Breast epithelium (tissue), 4 donors: ENCODE data around the gene PALMD. TPM values are rescaled to one million over a fixed set of nuclear protein-coding genes. Genes with fewer than 3 reads are reported as not detected.

Source experiments
- DNase-seq, 2 donors: peaks; one replicate each; pipeline ENCODE4 v3.0.0-alpha.2; 2019; ENCODE audit warnings: low spot score in 2 of 2
- H3K27ac ChIP-seq, 2 donors: fragments of 200-600 bp; sonication (generic) in 1 of 2; one replicate each; pipeline ENCODE4 v1.5.1; 2016 to 2019; ENCODE audit warnings: mild to moderate bottlenecking in 1 of 2
- H3K27me3 ChIP-seq, 2 donors: fragments of 200-600 bp; sonication (generic) in 1 of 2; one replicate each; pipeline versions ENCODE4 v1.5.1 to v1.6.0; 2017 to 2019; ENCODE audit warnings: control low read depth in 1 of 2, mild to moderate bottlenecking in 1 of 2
- H3K36me3 ChIP-seq: fragments of 200-600 bp; one replicate; pipeline ENCODE4 v1.5.1; 2019
- H3K4me1 ChIP-seq, 2 donors: fragments of 200-600 bp; sonication (generic); one replicate each; pipeline ENCODE4 v1.5.1; 2016 to 2019; ENCODE audit warnings: control low read depth in 1 of 2
- H3K4me3 ChIP-seq, 3 donors: fragments of 200-600 bp; sonication (generic); 1 replicate in 2 of 3; 2 replicates in 1 of 3; pipeline ENCODE4 v1.5.1; 2016 to 2019; ENCODE audit warnings: mild to moderate bottlenecking in 3 of 3, moderate library complexity in 2 of 3
- H3K9me3 ChIP-seq, 2 donors: fragments of 200-600 bp; sonication (generic) in 1 of 2; one replicate each; pipeline ENCODE4 v1.5.1; 2016 to 2019; ENCODE audit warnings: control low read depth in 1 of 2
- POLR2A ChIP-seq: fragments of 450-650 bp; IDR thresholded peaks from one replicate; pipeline ENCODE4 v1.6.1; 2016; ENCODE audit warnings: antibody characterized with exemption, mild to moderate bottlenecking, moderate library complexity
- POLR2AphosphoS5 ChIP-seq, 3 donors: sonication (generic); formaldehyde crosslinking; IDR thresholded peaks; one replicate each; pipeline ENCODE4 v1.6.1; 2017; ENCODE audit warnings: antibody characterized with exemption in 3 of 3
- intact Hi-C: fragments of 100-400 bp; cut with DNase I; formaldehyde crosslinking; loops from one replicate; pipeline ENCODE4 v1.15.1; 2023; ENCODE audit warnings: low total_unique reads
- total RNA-seq, 3 donors: library from RNA; depleted of rRNA; stranded (reverse); fragments of >200 nt; gene quantifications; one replicate each; pipeline ENCODE4 v1.1.0, GENCODE V29; 2016
- TF ChIP-seq, protein P1 (sequence below), 3 donors: fragments of 450-650 bp; IDR thresholded peaks; one replicate each; pipeline ENCODE4 v1.5.1; 2016 to 2017; ENCODE audit warnings: antibody characterized with exemption in 3 of 3, mild to moderate bottlenecking in 3 of 3, moderate library complexity in 3 of 3

The PALMD gene
- total RNA-seq, 3 donors from 2014 or later, result 35.3 to 96.7 (median 77.7) TPM

DNA sequence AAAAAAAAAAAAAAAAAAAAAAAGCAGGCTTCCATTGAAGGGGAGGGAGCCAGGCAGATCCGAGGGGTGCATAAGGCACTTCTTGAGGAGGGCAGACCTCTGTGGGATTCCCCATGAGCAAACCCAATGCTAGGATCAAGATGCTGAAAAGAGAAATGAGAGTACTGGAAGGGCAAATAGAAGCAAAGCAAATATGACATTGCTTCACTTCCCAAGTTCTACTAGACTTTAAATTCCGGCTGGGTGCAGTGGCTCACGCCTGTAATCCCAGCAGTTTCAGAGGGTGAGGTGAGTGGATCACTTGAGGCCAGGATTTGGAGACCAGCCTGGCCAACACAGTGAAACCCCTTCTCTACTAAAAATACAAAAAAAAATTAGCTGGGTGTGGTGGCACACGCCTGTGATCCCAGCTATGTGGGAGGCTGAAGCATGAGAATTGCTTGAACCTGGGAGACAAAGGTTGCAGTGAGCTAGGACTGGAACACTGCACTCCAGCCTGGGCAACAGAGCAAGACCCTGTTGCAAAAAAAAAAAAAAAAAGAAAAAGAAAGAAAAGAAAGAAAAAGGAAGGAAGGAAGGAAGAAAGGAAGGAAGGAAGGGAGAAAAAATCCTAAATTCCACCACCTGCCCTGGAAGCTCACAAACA is 23.1 kb upstream of the PALMD start:
- H3K4me3 ChIP-seq, result no peak overlapping the region
- intact Hi-C loops, result no loop called here
- no peaks in the 10 kb centered on the region for H3K27me3 ChIP-seq
- TF ChIP-seq POLR2A (no peak), POLR2AphosphoS5 (IDR thresholded peaks at IDR 0.05) (no peak)
- TF ChIP-seq, protein P1, sequence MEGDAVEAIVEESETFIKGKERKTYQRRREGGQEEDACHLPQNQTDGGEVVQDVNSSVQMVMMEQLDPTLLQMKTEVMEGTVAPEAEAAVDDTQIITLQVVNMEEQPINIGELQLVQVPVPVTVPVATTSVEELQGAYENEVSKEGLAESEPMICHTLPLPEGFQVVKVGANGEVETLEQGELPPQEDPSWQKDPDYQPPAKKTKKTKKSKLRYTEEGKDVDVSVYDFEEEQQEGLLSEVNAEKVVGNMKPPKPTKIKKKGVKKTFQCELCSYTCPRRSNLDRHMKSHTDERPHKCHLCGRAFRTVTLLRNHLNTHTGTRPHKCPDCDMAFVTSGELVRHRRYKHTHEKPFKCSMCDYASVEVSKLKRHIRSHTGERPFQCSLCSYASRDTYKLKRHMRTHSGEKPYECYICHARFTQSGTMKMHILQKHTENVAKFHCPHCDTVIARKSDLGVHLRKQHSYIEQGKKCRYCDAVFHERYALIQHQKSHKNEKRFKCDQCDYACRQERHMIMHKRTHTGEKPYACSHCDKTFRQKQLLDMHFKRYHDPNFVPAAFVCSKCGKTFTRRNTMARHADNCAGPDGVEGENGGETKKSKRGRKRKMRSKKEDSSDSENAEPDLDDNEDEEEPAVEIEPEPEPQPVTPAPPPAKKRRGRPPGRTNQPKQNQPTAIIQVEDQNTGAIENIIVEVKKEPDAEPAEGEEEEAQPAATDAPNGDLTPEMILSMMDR (IDR thresholded peaks at IDR 0.05), result no peak
- H3K9me3 ChIP-seq, result no peaks in the 10 kb centered on the region
- no peak overlapping the region for H3K27ac ChIP-seq
- H3K36me3 ChIP-seq, result no peaks in the 10 kb centered on the region
- H3K4me1 ChIP-seq, result no peaks in the 10 kb centered on the region
- DNase-seq, result no peak

DNA sequence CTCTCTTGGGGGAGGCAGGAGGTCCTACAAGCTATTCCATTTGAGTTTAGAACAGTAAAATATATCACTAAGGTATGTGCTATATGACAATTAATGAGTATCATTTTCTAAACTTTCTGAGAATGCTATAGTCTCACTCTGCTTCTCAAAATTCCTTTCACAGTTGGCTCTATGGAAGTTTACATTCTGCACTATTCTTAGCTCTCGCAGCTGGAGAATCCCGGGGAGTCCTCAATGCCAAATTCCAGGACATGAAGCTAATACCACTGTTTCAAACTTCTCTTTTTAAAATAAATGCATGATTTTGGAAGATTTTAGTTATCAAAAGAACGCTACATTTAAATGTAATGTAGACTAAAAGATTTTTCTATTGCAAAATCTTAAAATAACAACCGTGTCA is 22.4 kb upstream of the PALMD start:
- TF ChIP-seq, protein P1 (IDR thresholded peaks at IDR 0.05), result no peak
- no peak for TF ChIP-seq POLR2A
- no peak for TF ChIP-seq POLR2AphosphoS5 (IDR thresholded peaks at IDR 0.05)
- no peaks in the 10 kb centered on the region for H3K4me1 ChIP-seq
- H3K9me3 ChIP-seq, result no peaks in the 10 kb centered on the region
- H3K36me3 ChIP-seq, result no peaks in the 10 kb centered on the region
- H3K4me3 ChIP-seq, result no peak overlapping the region
- intact Hi-C loops, result no loop called here
- no peak overlapping the region for H3K27ac ChIP-seq
- DNase-seq, result no peak
- no peaks in the 10 kb centered on the region for H3K27me3 ChIP-seq

DNA sequence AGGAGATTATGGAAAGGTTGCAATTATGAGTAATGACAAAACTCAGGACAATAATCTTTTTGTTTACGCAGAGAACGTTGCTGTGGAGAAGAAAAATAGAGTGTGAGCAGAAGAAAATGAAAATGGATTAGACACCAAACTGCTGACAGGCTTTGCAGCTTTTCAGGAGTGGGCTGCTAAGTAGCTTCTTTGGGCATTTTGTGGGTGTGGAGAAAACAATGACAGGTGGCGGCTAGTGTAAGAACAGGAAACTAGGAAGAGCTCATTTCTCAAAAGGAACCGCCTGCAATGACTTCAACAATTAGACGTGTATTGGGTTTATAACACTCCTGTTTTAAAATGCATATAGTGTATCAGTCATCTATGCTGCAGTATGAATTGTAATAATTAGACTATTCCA is 18.3 kb upstream of the PALMD start:
- no peaks in the 10 kb centered on the region for H3K9me3 ChIP-seq
- intact Hi-C loops, result no loop called here
- DNase-seq, result no peak

DNA sequence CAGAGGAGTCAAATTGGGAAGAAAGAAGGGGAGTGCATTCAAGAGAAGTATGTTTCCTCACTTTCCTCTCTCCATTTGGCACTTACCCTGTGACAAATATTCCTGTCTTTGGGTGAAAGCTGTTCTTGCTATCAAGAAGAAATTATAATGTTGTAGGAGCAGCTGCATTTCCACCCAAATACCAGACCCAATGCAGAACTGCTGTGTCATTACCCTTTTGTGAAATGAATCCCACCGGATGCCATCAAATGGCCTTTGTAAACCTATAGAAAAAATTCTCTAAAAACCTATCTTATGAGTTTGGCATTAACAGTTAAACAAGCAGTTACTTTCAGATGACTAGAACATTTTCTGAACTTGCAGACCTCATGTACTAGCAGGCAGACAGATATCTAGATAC is 16.7 kb upstream of the PALMD start:
- TF ChIP-seq, protein P1 (IDR thresholded peaks at IDR 0.05), result no peak
- TF ChIP-seq POLR2A, result no peak
- TF ChIP-seq POLR2AphosphoS5 (IDR thresholded peaks at IDR 0.05), result no peak
- no peaks in the 10 kb centered on the region for H3K27me3 ChIP-seq
- no peak overlapping the region for H3K27ac ChIP-seq
- no peaks in the 10 kb centered on the region for H3K4me1 ChIP-seq
- intact Hi-C loops, result no loop called here
- no peaks in the 10 kb centered on the region for H3K36me3 ChIP-seq
- DNase-seq, result no peak
- no peaks in the 10 kb centered on the region for H3K9me3 ChIP-seq
- H3K4me3 ChIP-seq, result no peak overlapping the region

More for the DNA sequence above, 18.3 kb upstream of the PALMD start:
- no peaks in the 10 kb centered on the region for H3K4me1 ChIP-seq
- H3K27me3 ChIP-seq, result no peaks in the 10 kb centered on the region
- no peaks in the 10 kb centered on the region for H3K36me3 ChIP-seq
- H3K4me3 ChIP-seq, result no peak overlapping the region
- TF ChIP-seq POLR2AphosphoS5 (IDR thresholded peaks at IDR 0.05) (no peak), POLR2A (no peak)
- TF ChIP-seq, protein P1 (IDR thresholded peaks at IDR 0.05), result no peak
- H3K27ac ChIP-seq, result no peak overlapping the region

DNA sequence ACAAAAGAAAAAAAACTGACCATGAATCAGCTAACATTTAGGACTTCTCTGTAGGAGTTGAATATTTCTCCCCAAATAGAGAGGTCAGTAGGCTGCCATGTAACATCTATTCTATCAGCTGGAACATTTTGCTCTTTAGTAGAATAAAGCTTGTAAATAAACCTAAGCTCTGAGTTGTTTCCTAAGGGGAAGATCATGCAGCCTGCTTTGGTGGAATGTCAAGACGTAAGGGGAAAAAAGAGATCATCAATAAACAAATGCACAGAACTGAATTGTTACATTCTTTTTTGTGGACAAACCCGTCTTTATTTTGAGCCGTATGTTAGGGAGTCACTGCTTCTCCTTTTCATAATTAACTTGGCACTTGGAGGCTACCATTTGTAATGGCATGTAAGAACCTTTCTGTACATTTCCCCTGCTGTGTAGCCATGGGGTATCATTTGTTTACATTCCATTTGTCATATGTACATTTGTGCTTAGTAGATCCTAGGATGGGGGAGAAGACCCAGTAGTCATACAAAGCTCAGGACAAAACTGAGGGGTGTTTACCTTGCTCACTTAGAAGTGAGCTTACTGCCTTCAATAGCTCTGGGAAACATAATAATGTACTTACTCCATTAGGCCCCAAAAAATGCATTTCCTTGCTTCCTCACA is 10.8 kb upstream of the PALMD start:
- Histone ChIP-seq H3K9me3 (no peaks in the 10 kb centered on the region), H3K4me3 (no peak overlapping the region), H3K36me3 (no peaks in the 10 kb centered on the region), H3K27me3 (no peaks in the 10 kb centered on the region), H3K4me1 (no peaks in the 10 kb centered on the region), H3K27ac (no peak overlapping the region)
- intact Hi-C loops, result no loop called here
- TF ChIP-seq, protein P1 (IDR thresholded peaks at IDR 0.05), result no peak
- TF ChIP-seq POLR2A, result no peak
- no peak for TF ChIP-seq POLR2AphosphoS5 (IDR thresholded peaks at IDR 0.05)
- DNase-seq, result no peak
